Fibroblast of lung (primary cell): ENCODE results near the gene CDC6.

ENCODE experiments used
- CTCF ChIP-seq, 2 donors: IDR thresholded peaks in 1 of 2; conservative IDR thresholded peaks in 1 of 2; 1 replicate in 1 of 2; 2 replicates in 1 of 2; pipeline ENCODE4 v1.5.1; 2011 to 2012; ENCODE audit warnings: low read length in 2 of 2, control low read depth in 1 of 2, inconsistent platforms in 1 of 2, low read depth in 1 of 2, mild to moderate bottlenecking in 1 of 2
- EZH2 ChIP-seq: IDR thresholded peaks from 2 replicates; pipeline ENCODE4 v1.5.1; 2012; ENCODE audit warnings: low read length, control low read depth, mild to moderate bottlenecking; ENCODE audit errors: missing control alignments

DNA sequence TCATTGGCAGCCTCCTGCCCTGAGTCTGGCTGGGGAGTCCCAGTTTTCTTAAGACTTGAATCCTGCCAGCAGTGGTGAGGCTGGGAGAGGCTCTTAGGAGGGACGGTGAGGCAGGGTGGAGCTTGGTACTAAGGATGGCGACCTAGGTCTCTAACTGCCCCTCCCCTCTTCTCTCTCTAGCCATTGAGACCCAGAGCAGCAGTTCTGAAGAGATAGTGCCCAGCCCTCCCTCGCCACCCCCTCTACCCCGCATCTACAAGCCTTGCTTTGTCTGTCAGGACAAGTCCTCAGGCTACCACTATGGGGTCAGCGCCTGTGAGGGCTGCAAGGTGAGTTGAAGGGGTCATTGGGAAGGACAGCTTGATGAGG is 60.4 kb downstream of the CDC6 start:
- TF ChIP-seq EZH2: no peak
- no peak for TF ChIP-seq CTCF (conservative IDR thresholded peaks at IDR 0.05 in 1 of 2, IDR thresholded peaks at IDR 0.05 in 1 of 2; ENCODE audit: low read depth in 1 of 2, low read length in 2 of 2)
